AG04450 (cell line): ENCODE data around the gene PALM. TPM values are rescaled to one million over a fixed set of nuclear protein-coding genes. Genes with fewer than 3 reads are reported as not detected.

Source experiments
- CTCF ChIA-PET: fragments of 300-600, 350-600 bp; formaldehyde crosslinking; extraction: SDS; loops from one replicate; lab custom pipeline; 2022; ENCODE audit warnings: antibody characterized with exemption, inconsistent platforms; lab: Charles Lee
- POLR2A ChIA-PET: fragments of 350-600 bp; formaldehyde crosslinking; extraction: SDS; loops from one replicate; lab custom pipeline; 2021; ENCODE audit warnings: antibody characterized with exemption, inconsistent platforms; lab: Yijun Ruan, JAX
- DNase-seq: peaks from one replicate; pipeline ENCODE4 v3.0.0-alpha.2; 2011; ENCODE audit warnings: low read depth, low spot score
- H3K27ac ChIP-seq: one replicate; pipeline ENCODE4 v1.5.1; 2012; ENCODE audit warnings: low read depth, low read length, control low read depth
- H3K27me3 ChIP-seq: one replicate; pipeline ENCODE4 v1.6.0; 2012; ENCODE audit warnings: low read length; ENCODE audit not compliant: control insufficient read depth, insufficient read depth
- H3K4me3 ChIP-seq: 2 replicates; pipeline ENCODE4 v1.5.1; 2011; ENCODE audit warnings: mild to moderate bottlenecking, low read depth, low read length, control low read depth
- H3K9me3 ChIP-seq: 2 replicates; pipeline ENCODE4 v1.5.1; 2012; ENCODE audit warnings: low read length; ENCODE audit not compliant: control insufficient read depth, insufficient read depth
- polyA plus RNA-seq: library from polyadenylated mRNA; depleted of rRNA; stranded (reverse); fragments of >200 nt; gene quantifications from 2 replicates; pipeline ENCODE4 v1.2.3, GENCODE V29; 2011
- TF ChIP-seq, protein P1 (sequence below): IDR thresholded peaks from 2 replicates; pipeline ENCODE4 v1.5.1; 2011; ENCODE audit warnings: low read depth, low read length, control low read depth, inconsistent platforms

The PALM gene
- polyA plus RNA-seq, 1 experiment = 1.8 TPM

DNA sequence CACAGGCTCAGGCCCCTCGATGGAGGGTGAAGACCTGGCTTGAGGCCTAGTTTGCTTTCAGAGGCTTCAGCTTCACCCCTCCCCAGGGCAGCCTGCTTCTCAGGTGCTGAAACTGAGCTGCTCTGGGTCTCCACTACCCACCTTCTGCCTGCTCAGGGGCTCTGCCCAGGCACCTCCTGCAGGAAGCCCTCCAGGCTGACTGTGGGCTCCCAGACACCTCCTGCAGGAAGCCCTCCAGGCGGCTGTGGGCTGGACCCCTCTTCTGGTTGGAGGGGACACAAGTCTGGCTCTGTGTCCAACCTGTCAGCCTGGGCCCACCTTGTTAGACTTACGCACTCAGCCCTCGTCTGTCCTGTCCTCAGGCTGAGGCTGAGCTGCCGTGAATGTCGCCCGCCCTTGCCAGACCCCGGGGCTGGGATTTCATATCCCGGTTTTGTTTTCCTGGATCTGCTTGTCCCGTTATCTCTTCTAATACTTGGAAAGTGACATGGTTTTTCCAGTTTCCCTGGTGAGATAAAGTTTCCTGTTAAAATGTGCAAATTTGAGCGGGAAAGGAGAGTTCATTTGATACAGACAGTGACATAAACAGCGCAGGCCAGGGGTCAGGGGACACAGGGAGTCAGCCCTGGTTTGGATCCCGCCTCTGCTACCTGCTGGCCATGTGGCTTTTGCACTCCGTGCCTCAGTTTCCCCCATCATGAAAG, 21.4 kb downstream of the PALM start:
- CTCF ChIA-PET = interaction anchor here (0.6 kb wide), 1 partner anchor 198 kb away, joined by 3 read pairs; no protein-coding TSS in a partner anchor
- DNase-seq = no peak
- Histone ChIP-seq H3K27ac (no peak overlapping the region), H3K9me3 (peaks cover 4% of the 10 kb centered on the region; the same call in 1 of the 2 replicates), H3K27me3 (no peaks in the 10 kb centered on the region), H3K4me3 (no peak overlapping the region)
- POLR2A ChIA-PET = no interaction called here
- TF ChIP-seq, protein P1, sequence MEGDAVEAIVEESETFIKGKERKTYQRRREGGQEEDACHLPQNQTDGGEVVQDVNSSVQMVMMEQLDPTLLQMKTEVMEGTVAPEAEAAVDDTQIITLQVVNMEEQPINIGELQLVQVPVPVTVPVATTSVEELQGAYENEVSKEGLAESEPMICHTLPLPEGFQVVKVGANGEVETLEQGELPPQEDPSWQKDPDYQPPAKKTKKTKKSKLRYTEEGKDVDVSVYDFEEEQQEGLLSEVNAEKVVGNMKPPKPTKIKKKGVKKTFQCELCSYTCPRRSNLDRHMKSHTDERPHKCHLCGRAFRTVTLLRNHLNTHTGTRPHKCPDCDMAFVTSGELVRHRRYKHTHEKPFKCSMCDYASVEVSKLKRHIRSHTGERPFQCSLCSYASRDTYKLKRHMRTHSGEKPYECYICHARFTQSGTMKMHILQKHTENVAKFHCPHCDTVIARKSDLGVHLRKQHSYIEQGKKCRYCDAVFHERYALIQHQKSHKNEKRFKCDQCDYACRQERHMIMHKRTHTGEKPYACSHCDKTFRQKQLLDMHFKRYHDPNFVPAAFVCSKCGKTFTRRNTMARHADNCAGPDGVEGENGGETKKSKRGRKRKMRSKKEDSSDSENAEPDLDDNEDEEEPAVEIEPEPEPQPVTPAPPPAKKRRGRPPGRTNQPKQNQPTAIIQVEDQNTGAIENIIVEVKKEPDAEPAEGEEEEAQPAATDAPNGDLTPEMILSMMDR = no peak

- TF ChIP-seq, protein P1 = no peak
- ChIA-PET POLR2A (no interaction called here), CTCF (interaction anchor here (0.6 kb wide), 1 partner anchor 199 kb away, joined by 3 read pairs; no protein-coding TSS in a partner anchor)
- peaks cover 4% of the 10 kb centered on the region; the same call in 1 of the 2 replicates for H3K9me3 ChIP-seq
- H3K27me3 ChIP-seq = no peaks in the 10 kb centered on the region
- DNase-seq = no peak
- no peak overlapping the region for H3K27ac ChIP-seq
- H3K4me3 ChIP-seq = no peak overlapping the region
Measured at GRCh38 chr19:731000-731399, 22.3 kb downstream of the PALM start.

GRCh38 chr19:732148-733069, 23.7 kb downstream of the PALM start:
- CTCF ChIA-PET = interaction anchor here (0.5 to 0.7 kb wide), 2 partner anchors 14 to 200 kb away, joined by 3 to 6 read pairs; no protein-coding TSS in a partner anchor
- POLR2A ChIA-PET = no interaction called here
- TF ChIP-seq, protein P1 = no peak
- H3K4me3 ChIP-seq = no peak overlapping the region
- H3K27ac ChIP-seq = no peak overlapping the region
- H3K27me3 ChIP-seq = no peaks in the 10 kb centered on the region
- H3K9me3 ChIP-seq = no peaks in the 10 kb centered on the region; the same call in 1 of the 2 replicates
- no peak for DNase-seq

- ChIA-PET POLR2A (interaction anchor here (0.6 kb wide), 1 partner anchor 72 kb away, joined by 4 read pairs; the partner anchor contains the start of gene RNF126), CTCF (interaction anchor here (0.6 to 1.3 kb wide), 8 partner anchors 14 to 244 kb away, joined by 3 to 6 read pairs (median 3); partner anchors contain the start of genes PALM and RNF126)
- H3K4me3 ChIP-seq = no peak overlapping the region
- H3K27me3 ChIP-seq = no peaks in the 10 kb centered on the region
- TF ChIP-seq, protein P1 = no peak
- H3K9me3 ChIP-seq = no peaks in the 10 kb centered on the region; the same call in 1 of the 2 replicates
- H3K27ac ChIP-seq = no peak overlapping the region
- DNase-seq = no peak
Measured at GRCh38 chr19:734716-735115, 26.0 kb downstream of the PALM start.
